ACHN (cell line): ENCODE data around the gene PHF2.
"Not testable (repeated sequence)": the region's sequence is repeated elsewhere in the genome, so short reads cannot be mapped to it uniquely, and the experiment has no call there.

Source experiments
- DNase-seq: peaks from one replicate; pipeline ENCODE4 v3.0.0-alpha.2; 2015
- in situ Hi-C: cut with HindIII; loops from 2 replicates; pipeline ENCODE4 v1.10.0; 2017; ENCODE audit warnings: low sequenced_read_pairs, low pct_ligation_motif_present, low pct_unique_long_range_greater_than_20kb

The PHF2 gene

DNA sequence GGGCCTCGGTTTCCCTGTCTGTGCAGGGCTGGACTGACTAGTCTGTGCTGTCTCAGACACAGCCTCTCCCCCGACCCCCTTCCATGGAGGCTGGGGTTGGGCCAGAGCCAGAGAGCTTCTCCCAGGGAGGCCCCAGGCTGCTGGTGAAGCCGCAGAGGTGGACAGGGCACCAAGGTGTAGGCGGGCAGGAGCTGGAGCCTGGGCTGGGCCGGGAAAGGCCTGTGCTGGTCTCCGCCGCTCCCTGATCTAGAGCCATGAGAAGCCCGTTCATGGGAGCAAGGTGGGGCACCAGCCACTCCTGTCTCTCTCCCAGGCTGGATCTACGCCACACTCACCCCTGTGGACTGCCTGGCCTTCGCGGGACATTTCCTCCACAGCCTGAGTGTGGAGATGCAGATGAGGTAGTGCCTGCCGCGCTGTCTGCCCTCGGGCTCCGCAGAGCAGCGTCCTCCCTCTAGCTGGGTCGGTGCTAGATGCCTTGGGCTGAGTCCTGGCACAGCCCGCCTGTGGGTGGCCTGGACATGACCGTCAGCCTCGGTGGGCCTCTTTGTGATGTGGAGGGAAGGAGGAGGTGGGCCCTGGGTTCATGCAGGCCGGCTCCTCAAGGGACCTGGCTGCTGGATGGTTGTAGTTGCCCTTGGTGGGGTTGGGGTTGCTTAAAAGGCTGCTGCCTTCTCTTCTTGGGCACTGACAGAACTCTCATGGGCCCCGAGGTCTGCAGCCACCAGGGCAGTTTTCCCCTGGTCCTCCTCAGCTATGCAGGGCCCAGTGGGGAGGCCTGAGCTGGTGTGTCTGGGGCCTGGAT, 79.4 kb downstream of the PHF2 start:
- DNase-seq, result no peak
- in situ Hi-C loops, result no loop called here

DNA sequence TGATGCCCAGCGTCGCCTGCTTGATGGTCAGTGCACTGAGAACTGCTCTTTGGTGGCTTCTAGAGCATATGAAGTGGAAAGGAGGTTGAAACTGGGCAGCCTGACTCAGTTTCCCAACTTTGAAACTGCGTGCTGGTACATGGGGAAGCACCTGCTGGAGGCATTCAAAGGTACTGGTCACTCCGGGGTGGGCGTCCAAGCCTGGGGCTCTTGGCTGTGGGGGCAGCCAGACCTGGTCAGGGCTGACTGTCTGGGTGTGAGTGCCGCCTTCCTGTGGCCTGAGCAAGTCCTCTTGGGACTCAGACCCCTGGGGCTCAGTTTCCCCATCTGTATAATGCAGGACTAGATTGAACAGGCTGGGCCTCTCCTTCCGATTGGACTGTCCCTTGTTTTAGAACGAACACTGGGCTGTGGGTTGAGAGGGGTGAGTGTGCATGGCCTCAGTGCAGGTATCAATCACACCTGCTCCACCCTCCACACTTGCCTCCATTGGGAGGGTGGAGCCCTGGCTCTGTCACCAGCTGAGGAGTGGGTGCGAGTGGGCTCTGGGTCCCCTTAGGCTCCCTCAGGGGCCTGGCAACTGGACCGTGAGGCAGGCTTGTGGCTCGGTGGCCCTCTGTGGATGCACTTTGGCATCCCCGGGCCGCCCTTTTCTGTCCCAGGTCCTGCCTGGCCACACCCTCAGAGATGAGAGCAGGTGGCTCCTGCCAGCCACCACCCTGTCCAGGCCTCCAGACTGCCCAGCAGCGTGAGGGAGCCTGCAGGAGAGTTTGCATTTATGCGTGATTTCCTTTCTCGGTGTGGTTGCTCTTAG, 80.2 kb downstream of the PHF2 start:
- in situ Hi-C loops, result no loop called here
- DNase-seq, result no peak

DNA sequence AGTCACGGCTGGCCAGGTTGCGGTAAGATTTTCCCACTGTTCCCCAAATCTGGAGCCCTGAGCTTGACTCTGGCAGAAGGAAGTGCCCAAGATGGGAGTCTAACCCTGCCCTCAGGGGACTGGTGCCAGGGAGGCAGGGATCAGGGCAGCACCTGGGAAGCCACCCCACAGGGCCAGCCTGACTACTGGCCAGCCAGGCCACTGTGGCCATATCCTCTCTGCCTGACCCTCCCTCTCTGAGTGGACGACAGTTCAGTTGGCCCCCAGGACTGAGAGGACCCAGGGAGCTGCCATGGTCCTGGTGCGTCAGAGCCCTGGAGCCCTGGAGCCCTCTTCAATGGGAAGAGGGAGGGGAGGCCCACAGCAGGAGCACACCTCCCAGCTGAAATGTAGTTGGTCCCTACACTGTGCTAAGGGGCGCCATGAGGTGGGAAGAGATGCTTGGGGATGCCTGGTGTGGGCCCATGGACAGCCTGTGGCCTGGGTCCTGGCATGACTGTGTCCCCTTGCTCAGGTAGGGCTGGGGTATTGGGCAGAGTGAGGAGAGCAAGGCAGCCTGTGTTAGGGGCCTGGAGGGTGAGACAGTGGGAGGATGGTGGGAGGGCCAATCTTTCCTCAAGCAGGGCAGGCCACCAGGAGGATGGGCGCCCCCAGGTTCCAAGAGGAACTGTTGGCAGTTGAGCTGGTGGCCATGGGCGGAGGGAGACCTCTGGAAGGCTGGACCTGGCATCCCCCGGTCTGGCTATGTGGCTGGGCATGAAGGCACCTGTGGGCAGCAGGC, 81.1 kb downstream of the PHF2 start:
- no peak for DNase-seq
- in situ Hi-C loops, result no loop called here

DNA sequence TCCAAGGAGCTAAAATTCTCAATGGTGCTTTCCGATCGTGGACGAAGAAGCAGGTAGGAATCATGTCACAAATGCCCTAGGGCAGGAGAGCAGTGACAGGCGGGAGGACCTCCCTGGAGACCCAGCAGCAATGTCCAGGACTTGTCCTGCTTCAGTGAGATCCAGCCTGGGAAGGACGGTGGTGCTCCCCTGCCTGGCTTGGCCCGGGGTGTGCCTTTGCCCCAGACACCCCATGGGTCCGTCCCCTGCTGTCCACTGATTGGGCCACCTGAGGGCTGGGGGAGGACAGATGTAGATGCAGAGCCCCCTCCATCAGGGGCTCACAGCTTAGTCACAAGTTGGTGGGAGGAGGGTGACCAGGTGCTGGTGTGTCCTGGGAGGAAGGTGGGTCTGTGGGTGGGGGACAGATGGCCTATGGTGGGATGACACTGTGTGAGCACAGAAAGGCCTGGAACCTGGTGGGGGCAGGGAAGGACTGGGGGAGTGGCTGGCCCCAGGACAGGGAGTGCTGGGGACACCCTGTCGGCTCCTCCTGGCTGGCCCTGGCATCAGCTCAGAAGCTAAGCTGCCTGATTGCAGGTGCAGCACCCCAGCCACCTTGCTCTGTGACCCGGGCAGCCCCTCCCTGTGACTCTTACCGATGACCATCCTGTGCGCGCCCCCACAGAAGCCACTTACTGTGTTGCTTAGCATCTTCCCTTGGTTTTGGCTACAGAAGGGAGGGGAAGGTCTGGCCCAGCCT, 82.0 kb downstream of the PHF2 start:
- in situ Hi-C loops, result no loop called here
- no peak for DNase-seq

DNA sequence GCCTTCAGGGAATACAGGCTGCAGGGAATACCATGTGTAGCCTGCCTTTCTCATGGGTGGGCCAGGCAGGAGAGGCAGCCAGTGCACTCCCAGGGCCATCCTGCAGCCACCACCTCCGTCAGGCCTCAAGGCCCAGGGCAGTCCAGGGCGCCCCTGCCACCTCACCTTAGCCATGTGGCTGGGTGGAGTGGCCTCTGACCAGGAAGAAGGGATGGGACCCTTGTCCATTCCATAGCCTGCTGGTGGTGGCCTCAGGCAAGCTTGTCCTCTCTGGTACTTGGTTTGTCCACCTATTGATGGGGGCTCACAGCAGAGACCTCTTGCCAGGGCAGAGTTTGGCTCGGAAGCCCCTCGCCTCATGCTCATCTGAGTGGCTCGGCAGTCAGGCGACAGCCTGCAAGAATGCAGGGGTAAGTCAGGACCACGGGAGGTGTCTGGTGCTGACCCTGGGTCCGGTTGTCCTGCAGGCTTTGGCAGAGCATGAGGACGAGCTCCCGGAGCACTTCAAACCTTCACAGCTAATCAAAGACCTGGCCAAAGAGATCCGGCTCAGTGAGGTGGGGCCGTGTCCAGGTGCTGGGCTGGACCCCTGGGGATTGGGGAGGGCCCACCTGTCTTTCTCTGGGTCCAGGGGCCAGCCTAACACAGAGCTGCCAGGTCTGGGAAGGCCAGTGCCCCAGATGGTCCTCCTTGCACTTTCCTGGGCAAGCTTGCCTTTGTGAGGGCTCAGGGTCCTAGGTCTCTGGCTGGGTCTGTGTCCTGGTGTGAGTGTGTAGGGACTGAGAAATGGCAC, 82.9 kb downstream of the PHF2 start:
- in situ Hi-C loops, result no loop called here
- no peak for DNase-seq

DNA sequence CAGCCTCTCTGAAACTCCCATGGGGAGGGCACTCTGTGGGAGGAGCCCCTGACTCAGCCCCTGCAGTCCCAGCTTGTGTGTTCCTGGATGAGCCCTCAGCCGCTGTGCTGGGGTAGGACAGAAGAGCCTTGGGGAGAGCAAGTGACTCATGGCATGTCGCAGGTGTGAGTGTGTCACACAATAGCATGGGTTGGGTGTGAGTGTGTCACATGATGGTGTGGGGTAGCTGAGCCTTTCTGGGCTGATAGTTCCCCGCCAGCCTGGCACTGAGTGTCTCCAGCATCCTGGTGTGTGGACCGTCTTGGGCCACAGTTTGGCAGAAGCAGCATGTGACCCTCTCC, 83.4 kb downstream of the PHF2 start:
- DNase-seq, result no peak
- in situ Hi-C loops, result no loop called here

DNA sequence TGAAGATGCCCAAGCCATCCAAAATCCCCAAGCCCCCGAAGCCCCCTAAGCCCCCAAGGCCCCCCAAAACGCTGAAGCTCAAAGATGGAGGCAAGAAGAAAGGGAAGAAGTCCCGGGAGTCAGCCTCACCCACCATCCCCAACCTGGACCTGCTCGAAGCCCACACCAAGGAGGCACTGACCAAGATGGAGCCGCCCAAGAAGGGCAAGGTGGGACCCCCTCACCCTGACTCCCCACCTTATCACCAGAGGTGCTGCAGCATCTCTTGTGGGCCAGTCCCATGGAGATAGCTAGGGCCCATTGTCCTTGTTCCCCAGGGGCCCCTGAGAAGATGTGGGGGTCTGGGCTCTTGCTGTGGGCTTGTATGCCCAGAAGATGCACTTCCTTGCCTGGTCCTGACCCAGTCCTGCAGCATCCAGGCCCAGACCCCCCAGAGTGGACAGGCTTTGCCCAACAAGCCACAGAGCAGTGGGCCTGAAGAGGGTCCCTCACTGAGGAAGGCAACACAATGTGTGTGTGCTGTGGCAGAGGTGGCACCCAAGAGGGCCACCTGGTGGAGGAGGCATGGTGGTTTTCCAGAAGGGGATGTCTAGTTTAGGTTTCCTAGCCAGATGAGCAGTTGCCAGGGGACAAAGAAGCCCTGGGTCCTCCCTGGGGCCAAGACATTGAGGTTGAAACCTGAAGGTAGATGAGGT, 84.1 kb downstream of the PHF2 start:
- no peak for DNase-seq
- in situ Hi-C loops, result no loop called here

DNA sequence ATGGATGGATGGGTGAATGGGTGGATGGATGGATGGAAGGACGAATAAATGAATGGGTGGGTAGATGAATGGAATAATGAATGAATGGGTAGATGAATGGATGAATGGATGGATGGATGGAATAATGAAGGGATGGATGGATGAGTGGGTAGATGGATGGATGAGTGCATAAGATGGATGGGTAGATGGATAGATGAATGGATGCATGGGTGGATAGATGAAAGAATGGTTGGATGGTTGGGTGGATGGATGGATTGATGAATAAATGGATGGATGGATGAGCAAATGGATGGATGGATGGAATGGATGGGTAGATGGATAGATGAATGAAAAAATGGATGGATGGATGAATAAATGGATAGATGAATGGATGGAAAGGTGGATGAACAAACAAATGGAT, 85.2 kb downstream of the PHF2 start:
- no peak for DNase-seq
- in situ Hi-C loops, result no loop called here

DNA sequence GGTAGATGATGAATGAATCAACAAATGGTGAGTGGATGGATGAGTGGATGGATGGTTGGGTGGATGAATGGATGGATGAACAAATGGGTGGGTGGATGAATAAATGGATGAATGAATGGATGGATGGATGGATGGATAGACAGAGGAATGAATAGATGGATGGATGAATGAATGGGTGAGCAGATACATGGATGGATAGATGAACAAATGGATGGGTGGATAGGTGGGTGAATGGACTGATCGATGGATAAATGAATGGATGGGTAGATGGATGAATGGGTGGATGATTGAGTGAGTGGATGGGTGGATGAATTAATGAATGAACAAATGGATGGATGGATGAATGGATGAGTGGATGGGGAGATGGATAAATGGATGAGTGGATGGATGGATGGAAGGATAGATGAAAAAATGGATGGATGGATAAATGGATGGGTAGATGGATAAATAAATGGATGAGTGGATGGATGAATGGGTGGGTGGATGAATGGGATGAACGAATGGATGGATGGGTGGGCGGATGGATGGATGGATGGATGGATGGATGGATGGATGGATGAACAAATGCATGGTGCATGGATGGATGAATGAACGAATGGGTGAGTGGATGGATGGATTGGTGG, 85.7 kb downstream of the PHF2 start:
- no peak for DNase-seq
- in situ Hi-C loops, result no loop called here

DNA sequence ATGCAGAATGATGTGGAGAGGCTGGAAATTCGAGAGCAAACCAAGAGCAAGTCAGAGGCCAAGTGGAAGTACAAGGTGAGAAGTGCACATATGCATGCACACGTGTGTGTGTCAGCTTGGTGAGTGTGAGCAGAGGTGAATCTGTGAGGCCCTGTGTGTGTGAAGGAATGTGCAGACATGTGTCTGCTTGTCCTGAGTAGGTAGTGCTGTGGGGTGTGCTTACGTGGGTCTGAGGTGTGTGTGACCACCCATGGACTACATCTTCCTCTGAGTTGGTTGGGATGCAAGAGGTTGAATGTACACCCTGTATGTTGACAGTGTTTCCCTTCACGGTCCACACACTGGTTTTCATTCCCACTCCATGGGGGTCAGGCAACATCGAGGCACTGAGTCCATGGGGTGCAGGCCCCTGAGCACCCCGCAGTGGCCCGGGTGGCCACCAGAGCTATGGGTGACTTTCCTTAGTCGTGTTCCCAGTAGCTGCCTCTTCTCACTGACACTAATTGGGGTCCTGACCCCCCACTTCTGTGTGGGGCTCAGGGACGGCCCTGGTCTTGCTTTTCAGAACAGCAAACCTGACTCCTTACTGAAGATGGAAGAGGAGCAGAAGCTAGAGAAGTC, 86.7 kb downstream of the PHF2 start:
- no peak for DNase-seq
- in situ Hi-C loops, result no loop called here

DNA sequence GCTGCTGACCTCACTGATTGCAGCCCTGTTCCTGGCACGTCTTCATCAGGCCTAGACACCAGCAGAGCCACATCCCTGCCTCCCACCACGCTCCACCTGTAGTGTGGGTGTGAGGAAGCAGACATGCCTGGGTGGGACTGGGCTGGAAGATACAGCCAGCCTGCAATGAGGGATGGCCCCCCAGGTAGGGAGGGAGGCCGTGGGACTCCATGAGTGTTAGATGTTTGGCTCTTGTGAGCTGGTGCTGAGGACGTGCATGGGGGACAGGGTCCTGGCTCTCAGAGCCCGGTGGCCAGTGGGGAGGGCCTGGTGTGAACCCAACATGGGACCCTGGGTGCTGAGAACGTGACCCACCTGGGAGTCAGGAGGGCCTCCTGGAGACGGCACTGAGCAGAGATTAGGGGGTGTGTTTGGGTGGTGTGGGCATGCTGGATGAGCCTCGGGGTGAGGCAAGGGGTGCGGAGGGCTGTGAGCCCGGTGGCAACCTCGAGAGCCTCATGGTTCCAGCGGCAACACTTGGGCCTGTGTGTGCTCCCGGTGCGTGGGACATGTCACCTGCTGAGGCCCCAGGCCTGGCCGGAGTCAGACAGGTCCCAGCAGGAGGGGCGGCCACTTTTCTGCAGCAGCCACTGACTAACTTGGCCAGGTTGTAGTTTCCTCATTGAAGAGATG, 87.6 kb downstream of the PHF2 start:
- DNase-seq, result no peak
- in situ Hi-C loops, result no loop called here

DNA sequence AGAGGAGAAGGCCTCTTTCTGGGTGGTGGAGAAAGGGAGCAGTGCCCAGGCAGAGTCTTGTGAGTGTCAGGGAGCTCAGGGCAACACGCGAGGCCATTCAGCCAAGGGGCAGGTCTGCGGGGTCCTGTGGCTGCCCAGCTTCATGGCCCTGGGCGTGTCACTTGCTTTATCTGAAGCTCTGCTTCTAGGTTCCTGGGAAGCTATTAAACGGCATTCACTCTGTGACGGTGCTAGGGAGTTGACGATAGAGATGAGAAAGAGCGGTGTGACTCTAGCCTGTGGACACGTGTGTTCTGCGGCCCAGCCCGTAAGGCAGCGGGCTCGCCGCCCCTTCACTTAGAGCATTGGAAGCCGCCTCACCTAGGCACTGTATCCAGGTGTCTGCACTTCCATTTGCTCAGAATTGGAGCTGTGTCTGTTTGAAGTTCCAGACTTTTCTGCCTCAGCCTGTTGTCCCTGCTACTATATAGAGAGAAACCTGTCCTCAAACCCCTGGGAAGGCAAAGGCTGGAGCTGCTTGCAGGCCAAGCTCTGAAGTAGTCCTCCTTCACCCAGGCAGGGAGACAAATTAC, 88.3 kb downstream of the PHF2 start:
- in situ Hi-C loops, result no loop called here
- DNase-seq, result no peak

DNA sequence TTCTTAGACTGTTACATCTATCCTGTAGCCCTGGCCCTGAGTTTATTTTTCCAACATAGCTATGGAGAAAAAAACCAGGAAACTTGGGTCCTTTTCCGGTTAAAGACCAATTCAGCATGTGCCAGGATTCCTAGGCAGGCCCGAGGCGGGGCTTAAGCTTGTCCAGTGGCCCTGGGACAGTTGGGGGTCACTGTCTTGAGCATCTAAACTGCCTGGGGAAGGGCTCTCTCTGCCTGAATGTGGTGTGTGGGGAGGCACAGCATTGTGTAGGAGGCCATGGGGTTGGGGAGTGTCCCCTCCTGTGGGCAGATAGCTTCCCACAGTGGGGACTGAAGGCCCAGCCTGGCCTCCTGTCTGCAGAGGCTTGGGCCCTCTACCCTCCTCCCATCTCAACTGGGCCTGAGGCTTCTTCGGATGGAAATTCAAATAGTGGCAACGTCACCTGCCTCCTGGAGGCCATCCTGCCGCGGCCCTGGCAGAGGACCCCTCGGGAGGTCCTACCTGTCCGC, 88.8 kb downstream of the PHF2 start:
- DNase-seq, result no peak
- in situ Hi-C loops, result no loop called here

DNA sequence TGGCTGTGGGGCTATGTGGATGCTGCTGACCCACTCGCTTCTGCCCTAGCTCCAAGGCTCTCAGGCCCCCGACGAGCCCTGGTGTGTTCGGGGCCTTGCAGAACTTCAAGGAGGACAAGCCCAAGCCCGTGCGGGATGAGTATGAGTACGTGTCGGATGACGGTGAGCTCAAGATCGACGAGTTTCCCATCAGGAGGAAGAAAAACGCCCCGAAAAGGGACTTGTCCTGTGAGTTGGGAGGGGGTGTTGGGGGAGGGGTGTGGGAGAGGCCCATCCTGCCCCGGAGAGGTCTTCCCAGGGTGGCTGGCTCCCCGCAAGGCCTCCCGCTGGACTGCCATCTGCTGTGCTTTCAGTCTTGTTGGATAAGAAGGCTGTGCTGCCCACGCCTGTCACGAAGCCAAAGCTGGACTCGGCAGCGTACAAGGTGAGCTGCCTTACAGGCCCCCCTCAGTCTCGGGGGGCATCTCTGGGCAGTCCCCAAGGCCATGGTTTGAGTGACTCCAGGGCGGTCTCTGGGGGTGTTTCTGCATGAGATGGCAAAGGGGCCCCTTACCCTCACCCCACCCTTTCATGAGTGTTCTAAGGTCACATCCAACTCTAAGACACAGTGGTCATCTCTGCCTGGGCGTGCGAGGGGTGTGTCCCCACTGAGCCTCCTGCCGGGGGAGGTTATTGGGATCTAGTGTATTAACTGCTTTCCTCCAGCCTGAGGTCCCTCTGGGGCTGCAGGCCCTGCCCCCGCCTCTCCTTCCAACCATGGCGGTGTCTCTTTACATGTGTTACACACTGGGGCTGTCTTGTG, 89.5 kb downstream of the PHF2 start:
- no peak for DNase-seq
- in situ Hi-C loops, result no loop called here

DNA sequence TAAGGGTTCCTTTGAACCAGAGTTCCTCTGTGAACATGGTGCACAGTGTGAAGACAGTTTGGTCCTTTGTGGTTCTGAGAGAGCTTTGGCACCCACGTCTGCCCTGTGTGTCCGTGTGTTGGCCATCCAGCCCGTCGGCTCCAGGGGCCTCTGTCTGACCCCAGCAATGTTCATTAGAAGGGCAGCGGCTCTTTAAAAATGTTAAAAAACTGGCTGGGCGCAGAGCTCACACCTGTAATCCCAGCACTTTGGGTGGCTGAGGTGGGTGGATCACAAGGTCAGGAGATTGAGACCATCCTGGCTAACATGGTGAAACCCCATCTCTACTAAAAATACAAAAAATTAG, 90.0 kb downstream of the PHF2 start:
- in situ Hi-C loops, DNase-seq: not testable (repeated sequence)
